ENCODE data around the gene PRM3.
A peak's percentile ranks its signal among the peaks of the same experiment; 100 is the strongest.
"Not testable (repeated sequence)": the region's sequence is repeated elsewhere in the genome, so short reads cannot be mapped to it uniquely, and the experiment has no call there.

The PRM3 gene

GRCh38 chr16:11303405-11304138 lies 30.1 kb upstream of the PRM3 start:
- no peak for DNase-seq

DNA sequence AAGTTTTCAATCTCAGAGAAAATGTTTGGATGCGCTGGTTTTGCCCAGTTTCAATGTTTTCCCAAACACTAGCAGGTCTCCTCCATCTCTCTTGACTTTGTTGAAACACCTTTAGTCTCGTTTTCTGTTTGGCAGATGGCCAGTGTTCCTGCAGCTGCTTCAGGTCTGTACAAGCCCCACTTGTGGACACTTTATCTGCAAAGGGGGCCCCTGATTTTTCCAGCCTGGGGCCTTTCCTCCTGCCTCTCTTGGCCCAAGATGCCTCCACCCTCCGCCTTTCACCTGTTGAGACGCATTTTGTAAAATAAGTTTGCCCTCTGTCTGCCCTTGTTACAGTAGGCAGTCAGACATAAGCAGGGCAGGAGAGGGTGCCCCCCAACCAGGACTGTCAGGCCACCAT lies 29.5 kb upstream of the PRM3 start:
- DNase-seq = no peak

DNA sequence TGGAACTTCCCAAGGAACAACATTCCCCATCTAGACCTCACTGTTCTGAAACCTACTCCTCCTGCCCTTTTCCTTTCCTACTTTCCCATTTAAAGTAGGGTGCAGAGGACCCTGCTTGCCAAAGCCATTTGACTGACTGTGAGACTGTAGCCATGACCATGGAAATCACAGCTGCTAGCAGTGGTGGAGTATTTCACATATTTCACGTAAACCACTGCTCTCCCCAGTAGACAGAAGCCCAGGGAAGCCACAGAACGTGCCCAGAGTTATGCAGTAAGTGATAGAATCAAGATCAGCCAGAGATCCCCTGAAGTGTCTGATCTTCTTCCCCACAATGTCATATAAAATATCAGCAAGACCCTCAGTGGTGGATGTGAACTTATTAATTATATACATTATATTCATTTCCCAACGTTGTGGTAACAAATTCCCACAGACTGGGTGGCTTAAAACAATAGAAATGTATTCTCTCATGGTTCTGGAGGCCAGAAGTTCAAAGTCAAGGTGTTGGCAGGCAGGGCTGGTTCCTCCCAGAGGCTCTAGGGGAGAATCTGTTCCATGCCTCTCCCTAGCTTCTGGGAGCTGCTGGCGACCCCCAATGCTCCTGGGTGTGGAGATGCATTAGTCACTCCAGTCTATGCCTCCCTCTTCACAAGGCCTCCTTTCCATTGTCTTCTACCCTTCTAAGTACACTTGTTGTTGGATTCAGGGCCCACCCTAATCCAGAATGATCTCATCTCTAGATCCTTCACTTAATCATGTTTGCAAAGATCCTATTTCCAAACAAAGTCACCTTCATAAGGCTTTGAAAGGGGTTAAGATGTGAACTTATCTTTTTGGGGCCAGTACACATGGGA lies 28.4 kb upstream of the PRM3 start:
- no peak for DNase-seq

DNA sequence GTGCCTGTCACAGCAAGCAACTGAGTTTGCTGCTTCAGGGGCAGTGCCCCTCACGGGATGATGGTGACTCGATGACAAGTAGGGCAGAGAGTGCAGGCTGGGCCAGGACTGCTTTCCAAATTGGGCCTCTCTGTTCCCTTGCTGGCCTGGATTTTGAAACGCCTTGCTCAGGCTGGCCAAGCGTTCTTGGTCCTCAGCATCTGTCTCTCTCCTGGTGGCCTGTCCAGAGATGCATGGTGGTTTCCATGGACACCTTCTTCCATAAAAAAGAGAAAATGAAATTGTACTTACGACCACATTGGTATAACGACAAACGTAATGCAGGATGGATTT lies 27.1 kb upstream of the PRM3 start:
- no peak for DNase-seq

GRCh38 chr16:11299865-11300559 lies 26.6 kb upstream of the PRM3 start:
- no peak for DNase-seq

GRCh38 chr16:11298950-11299547 lies 25.6 kb upstream of the PRM3 start:
- DNase-seq = not testable (repeated sequence)

DNA sequence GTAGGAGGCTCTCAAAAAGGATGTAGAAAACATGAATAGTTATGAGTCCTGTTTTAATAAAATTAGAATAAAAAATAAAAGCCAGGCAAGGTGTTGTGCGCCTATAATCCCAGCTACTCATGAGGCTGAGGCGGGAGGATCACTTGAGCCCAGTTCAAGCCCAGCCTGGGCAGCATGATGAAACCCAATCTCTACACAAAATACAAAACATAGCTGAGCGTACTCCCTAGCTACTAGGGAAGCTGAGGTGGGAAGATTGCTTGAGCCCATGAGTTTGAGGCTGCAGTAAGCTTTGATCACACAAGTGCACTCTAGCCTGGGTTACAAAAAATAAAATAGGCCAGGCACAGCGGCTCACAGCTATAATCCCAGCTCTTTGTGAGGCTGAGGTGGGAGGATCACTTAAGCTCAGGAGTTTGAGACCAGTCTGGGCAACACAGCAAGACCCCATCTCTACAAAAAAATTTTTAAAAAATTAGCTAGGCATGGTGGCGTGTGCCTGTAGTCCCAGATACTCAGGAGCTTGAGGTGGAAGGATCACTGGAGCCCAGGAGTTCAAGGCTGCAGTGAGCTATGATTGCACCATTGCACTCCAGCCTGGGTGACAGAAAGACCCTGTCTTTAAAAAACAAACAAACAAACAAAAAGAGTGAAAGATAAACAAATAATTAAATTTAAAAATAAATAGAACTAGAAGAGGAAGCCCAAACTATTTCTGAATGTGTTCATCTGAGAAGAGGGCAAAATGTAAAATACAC lies 24.9 kb upstream of the PRM3 start:
- DNase-seq = no peak

- peak; percentile 20 for DNase-seq
These were observed 24.2 kb upstream of the PRM3 start for GRCh38 chr16:11297492-11298142.

- DNase-seq = no peak
These were observed 23.5 kb upstream of the PRM3 start for GRCh38 chr16:11296706-11297491.

GRCh38 chr16:11296351-11296705 lies 22.9 kb upstream of the PRM3 start:
- DNase-seq = no peak

- DNase-seq = no peak
These were observed 22.2 kb upstream of the PRM3 start for GRCh38 chr16:11295672-11296071.

DNA sequence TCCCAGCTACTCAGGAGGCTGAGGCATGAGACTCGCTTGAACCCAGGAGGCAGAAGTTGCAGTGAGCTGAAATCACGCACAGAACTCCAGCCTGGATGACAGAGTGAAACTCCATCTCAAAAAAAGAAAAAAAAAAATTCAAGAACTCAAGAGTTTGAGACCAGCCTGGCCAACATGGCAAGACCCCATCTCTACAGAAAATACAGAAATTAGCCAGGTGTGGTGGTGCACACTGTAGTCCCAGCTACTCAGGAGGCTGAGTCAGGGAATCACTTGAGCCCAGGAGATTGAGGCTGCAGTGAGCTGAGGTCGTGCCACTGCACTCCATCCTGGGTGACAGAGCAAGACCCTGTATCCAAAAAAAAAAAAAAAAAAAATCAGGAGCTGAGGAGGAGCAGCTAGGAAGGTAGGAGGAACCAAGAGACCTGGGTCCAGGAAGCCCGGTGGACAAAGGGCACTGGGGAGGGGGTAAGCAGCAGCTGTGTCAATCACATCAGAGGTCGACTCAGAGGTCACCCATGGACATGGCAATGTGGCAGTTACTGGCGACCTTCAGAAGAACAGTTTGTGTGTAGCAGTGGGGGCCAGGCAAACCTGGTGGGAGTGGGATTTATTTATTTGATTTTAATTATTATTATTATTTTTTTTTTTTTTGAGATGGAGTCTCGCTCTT lies 18.8 kb upstream of the PRM3 start:
- no peak for DNase-seq

- DNase-seq = no peak
These were observed 17.8 kb upstream of the PRM3 start for GRCh38 chr16:11291091-11291703.

- no peak for DNase-seq
These were observed 16.9 kb upstream of the PRM3 start for GRCh38 chr16:11290102-11290893.

DNA sequence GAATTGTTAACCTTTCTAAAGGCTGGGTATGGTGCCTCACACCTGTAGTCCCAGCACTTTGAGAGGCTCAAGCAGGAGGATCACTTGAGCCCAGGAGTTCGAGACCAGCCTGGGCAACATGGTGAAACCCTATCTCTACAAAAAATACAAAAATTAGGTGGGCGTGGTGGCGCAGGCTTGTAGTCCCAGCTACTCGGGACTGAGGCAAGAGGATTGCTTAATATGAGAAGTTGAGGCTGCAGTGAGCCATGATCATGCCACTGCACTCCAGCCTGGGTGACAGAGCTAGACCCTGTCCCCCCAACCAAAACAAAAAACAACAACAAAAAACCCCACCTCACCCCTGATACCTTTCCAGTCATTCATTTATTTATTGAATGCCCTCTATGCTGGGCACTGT lies 16.3 kb upstream of the PRM3 start:
- not testable (repeated sequence) for DNase-seq

- no peak for DNase-seq
These were observed 15.8 kb upstream of the PRM3 start for GRCh38 chr16:11289202-11289601.

- DNase-seq = no peak
These were observed 12.4 kb upstream of the PRM3 start for GRCh38 chr16:11285842-11286241.

DNA sequence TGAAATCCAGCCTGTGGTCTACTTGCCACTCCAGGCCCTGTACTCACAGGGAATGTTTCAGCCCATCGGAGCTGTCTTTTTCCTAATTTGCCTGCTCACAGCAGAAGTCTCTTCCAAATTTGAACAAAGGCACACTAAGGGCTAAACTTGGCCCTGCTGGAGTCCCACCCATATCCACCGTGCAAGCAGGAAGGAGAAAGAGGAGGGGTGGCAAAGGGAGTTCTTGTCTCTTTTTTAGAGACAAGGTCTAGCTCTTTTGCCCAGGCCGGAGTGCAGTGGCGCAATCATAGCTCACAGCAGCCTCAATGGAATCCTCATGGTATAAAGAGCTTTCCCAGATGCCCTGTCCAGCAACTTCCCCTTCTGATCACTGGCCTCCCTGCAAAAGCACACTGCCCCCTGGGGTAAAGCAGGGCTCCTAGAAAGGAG lies 10.4 kb upstream of the PRM3 start:
- no peak for DNase-seq

Data from NCI-H510A (cell line).